Measurements from ENCODE around the gene SH2D3C.
A peak's percentile ranks its signal among the peaks of the same experiment; 100 is the strongest.

Gene SH2D3C

DNA sequence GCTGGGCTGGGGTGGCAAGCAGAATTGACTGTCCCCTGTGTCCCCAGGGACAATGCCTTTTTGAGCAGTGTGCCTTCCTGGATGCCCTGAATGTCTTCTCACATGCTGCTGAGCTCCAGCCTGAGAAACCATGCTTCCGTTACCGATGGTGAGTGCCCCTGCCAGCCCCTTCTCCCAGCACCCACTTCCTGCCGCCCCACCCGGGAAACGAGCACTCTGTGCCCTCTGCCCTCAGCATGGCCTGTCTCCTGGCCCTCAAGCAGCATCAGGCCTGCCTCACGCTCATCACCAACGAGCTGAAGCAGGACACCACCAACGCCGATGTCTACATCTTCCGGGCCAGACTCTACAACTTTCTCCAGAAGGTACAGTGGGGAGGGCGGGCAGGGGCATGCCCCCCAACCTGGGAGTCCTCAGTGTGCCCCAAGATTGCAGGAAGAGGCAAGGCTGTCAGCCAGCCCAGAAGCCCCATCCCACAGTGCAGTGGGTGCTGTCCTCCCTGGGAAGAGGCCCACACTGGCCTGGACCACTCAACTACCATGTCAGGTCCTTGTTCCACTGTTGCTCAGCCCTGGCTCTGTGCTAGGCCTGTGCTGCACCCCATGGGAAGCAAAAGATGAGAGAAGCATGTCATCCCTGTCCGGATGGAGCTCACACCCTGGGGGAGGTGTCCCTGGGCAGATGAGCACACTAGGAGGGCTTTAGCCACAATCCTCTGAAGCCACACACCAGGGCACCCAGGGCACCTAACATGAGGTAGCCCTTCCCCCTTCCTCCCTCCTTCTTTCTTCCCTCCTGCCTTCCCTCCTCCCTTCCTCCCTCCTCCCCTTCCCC is 58.2 kb downstream of the SH2D3C start:
- DNase-seq (ENCODE audit: low read depth in 2 of 2): no peak
- no peak overlapping the region for H3K4me3 ChIP-seq (replicated peaks in 1 of 2; ENCODE audit: low read depth in 2 of 2, low read length in 2 of 2)
- TF ChIP-seq, protein P1, sequence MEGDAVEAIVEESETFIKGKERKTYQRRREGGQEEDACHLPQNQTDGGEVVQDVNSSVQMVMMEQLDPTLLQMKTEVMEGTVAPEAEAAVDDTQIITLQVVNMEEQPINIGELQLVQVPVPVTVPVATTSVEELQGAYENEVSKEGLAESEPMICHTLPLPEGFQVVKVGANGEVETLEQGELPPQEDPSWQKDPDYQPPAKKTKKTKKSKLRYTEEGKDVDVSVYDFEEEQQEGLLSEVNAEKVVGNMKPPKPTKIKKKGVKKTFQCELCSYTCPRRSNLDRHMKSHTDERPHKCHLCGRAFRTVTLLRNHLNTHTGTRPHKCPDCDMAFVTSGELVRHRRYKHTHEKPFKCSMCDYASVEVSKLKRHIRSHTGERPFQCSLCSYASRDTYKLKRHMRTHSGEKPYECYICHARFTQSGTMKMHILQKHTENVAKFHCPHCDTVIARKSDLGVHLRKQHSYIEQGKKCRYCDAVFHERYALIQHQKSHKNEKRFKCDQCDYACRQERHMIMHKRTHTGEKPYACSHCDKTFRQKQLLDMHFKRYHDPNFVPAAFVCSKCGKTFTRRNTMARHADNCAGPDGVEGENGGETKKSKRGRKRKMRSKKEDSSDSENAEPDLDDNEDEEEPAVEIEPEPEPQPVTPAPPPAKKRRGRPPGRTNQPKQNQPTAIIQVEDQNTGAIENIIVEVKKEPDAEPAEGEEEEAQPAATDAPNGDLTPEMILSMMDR (IDR thresholded peaks at IDR 0.05; ENCODE audit: low read depth, low read length): no peak

DNA sequence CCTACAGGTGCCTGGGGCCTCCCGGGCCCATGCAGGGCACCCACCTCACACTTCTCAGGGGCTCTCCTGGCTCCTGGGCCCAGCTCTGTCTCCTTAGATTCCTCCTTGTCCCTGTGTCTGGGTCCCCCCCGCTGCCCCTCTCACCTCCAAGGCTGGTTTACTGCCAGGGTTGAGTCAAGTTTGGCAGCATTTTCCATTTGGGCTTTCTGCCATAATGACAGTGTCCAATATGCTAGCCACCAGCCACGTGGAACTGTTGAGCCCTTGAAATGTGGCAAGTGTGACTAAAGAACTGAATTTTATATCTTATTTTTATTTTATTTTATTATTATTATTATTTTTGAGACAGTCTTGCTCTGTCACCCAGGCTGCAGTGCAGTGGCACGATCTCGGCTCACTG is 60.7 kb downstream of the SH2D3C start:
- TF ChIP-seq, protein P1 (IDR thresholded peaks at IDR 0.05; ENCODE audit: low read depth, low read length): no peak
- no peak for DNase-seq (ENCODE audit: low read depth in 2 of 2)
- no peak overlapping the region for H3K4me3 ChIP-seq (replicated peaks in 1 of 2; ENCODE audit: low read depth in 2 of 2, low read length in 2 of 2)

DNA sequence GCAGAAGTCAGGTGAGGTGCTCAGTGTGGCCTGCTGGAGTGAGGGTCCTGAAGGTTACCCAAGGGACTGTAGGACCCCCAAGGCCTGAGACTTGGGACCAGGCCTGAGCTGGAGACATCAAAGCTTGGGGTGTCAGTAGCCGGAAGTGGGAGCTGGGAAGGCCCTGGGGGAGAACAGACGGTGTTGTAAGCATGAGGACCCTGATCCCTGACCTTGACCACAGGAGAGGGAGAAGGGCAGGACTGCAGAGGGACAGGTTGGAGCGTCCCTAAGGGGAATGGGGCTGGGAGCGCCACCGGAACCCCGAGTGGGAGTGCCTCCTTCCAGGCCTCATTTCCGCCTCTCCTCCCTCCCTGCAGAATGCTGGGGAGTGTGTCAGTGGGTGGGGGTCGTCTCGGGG is 62.1 kb downstream of the SH2D3C start:
- TF ChIP-seq, protein P1 (IDR thresholded peaks at IDR 0.05; ENCODE audit: low read depth, low read length): no peak
- H3K4me3 ChIP-seq (replicated peaks in 1 of 2; ENCODE audit: low read depth in 2 of 2, low read length in 2 of 2): no peak overlapping the region
- no peak for DNase-seq (ENCODE audit: low read depth in 2 of 2)

DNA sequence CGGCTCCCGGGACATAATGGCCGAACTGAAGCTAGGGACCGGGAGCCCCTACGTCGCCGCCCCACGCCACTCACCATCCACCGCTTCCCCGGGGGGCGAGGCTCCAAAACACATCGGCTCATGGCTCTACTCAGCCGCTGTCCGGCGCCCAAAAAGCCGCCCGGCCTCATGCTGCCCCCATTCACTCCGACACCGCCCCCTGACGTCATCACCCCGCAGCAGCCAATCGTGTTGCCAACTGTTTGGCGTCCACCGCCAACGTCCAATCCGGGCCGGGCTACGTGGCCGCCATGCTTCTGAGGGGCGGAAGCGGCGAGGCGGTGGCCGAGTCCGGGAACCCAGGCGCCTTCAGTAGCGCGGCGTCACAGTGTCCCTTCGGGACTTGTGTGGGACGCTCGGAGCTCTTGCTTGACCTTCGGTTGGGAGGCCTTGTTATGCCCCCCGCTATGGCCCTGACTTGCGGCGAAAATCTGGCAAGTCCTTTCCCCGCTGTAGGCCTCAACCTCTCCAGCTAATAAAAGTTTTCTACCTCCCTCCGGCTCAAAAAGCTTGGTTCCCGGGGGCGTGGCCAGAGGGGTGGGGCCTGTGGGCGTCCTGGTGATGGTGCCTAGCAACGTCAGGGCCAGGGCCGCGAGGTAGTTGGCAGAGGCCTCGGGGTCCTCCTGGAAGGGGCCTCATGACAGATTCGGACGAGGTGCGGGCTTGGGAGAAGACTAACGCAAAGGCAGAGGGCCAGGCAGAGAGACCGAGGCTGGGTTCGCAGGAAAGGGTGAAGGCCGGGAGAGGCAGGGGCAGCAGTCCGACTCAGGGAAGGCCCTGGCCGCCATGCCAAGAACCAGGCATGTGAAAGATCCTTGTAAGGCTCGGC is 62.8 kb downstream of the SH2D3C start, which contains the start of the genes PTRH1 and TTC16:
TSS of gene PTRH1 (minus strand) at position 194 of the 868 bp plus-strand sequence. CDS start at position 170, 24 bp downstream.
TSS of gene TTC16 (plus strand) at position 610 of the 868 bp plus-strand sequence. CDS start at position 677, 67 bp downstream.
- H3K4me3 ChIP-seq (replicated peaks in 1 of 2; ENCODE audit: low read depth in 2 of 2, low read length in 2 of 2): peak within 1 kb of the TSS; percentile 88 to 89
- TF ChIP-seq, protein P1 (IDR thresholded peaks at IDR 0.05; ENCODE audit: low read depth, low read length): no peak
- DNase-seq (ENCODE audit: low read depth in 2 of 2): peak; percentile 96

DNA sequence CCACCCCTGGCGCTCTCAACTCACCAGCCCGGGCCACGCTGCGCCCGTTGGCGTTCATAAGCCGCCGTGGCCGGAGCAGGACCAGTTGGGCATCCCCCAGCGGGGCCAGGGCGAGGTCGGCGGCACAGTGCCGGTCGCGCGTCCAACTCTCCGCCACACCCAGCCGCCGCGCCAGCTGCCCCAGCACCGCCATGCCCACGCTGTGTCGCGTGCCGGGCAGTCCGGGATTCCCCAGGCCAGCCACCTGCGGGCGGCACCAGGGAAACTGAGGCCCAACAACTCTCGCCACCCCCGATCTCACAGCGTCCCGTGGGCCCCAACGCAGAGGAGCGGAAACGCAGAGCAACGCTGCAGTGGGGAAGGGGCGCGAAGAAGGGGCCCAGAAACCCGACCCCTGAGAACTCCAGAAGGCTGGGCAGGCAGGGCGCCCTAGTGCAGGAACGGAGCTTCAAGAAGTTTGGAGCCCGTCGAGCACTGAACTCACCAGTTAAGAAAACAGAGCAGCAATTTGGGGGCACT is 63.5 kb downstream of the SH2D3C start:
- H3K4me3 ChIP-seq (replicated peaks in 1 of 2; ENCODE audit: low read depth in 2 of 2, low read length in 2 of 2): peak overlapping the region; percentile 88 to 89
- no peak for DNase-seq (ENCODE audit: low read depth in 2 of 2)
- TF ChIP-seq, protein P1 (IDR thresholded peaks at IDR 0.05; ENCODE audit: low read depth, low read length): no peak

DNA sequence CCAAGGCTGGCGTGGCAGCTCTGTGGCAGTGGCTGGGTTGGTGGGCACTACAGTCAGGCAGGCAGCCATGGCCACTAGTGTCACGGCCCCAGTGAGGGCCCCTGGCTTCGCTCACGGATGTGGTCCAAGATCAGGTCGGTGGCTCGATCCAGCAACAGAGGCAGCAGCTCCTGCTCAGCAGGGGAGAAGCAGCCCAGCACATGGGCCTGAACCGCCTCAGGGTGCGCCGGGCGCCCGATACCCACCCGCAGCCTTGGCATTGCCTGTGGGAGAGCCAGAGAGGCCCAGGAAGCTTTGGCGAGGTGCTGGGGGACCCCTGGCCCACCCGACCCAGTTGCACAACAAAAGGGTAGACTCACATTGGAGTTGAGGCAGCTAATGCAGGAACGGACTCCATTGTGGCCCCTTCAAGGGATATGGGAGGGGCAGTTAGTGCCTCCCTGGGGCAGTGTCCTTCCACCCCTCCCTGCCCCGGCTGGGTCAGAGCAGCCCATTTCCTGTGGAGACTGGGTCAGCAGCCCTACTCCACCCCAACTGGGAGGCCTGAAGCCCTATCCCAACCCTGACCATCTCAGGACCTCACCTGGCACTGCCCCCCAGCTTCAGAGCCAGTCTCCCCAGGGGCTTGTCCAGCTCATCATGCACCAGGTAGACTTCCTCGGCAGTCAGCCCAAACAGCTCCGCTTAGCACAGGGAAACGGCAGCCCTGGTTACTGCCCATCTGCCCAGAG is 64.3 kb downstream of the SH2D3C start:
- H3K4me3 ChIP-seq (replicated peaks in 1 of 2; ENCODE audit: low read depth in 2 of 2, low read length in 2 of 2): peak overlapping the region; percentile 88 to 89
- TF ChIP-seq, protein P1 (IDR thresholded peaks at IDR 0.05; ENCODE audit: low read depth, low read length): no peak

More for the DNA sequence above, 64.3 kb downstream of the SH2D3C start:
- DNase-seq (ENCODE audit: low read depth in 2 of 2): no peak

Measured in cardiac fibroblast (primary cell).